ENCODE results near the gene TICRR.

TICRR gene

GRCh38 chr15:89654301-89654761 is 79.1 kb downstream of the TICRR start:
- ChIA-PET CTCF (interaction anchor here (0.5 kb wide), 1 partner anchor 316 kb away, joined by 6 read pairs; no protein-coding TSS in a partner anchor), POLR2A (interaction anchor here (1.3 to 1.6 kb wide), 2 partner anchors 11 to 14 kb away, joined by 4 to 5 read pairs; no protein-coding TSS in a partner anchor)
- TF ChIP-seq ELF4 (IDR thresholded peaks at IDR 0.05) (no peak), SP1 (IDR thresholded peaks at IDR 0.05) (no peak), SUZ12 (IDR thresholded peaks at IDR 0.05) (no peak), L3MBTL2 (conservative IDR thresholded peaks at IDR 0.05) (no peak)
- no peak for DNase-seq (ENCODE audit: extremely low spot score)

- DNase-seq (ENCODE audit: extremely low spot score), result peak; percentile 92
These were observed 79.9 kb downstream of the TICRR start, which contains the start of gene KIF7 for GRCh38 chr15:89654847-89655805. KIF7 (minus strand) TSS chr15:89655467; CDS start chr15:89652930, 2,537 bp downstream.

DNA sequence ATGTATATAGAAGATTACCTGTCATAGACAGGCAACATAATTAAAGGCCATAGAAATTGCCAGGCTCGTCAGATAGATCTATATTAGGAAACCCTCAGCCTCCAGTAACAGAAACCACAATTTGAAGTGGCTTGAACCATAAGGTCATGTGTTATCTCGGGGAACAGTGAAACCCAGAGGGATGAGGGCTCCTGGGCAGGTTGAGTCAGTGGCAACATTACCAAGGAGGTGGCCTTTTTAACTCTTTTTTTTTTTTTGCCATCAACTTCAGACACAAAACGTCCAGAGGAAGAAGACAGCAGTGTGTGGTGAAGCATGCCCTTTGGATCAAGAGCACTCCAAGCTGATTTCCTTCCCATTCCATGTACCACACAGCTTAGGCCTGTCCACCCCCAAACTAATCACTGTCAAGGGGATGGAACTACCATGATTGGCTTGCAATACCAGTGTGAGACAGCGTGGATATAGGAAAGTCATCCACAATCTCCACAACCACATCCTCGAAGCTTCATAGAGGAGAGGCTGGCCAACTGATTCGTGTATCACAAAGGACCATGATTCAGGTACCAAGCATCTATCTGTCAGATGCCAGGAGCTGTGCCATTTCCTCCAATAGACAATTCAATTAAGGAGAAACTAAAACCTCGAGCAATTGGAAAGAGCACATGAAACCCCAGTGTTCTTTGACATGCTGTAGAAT is 81.0 kb downstream of the TICRR start:
- TF ChIP-seq CTBP1 (IDR thresholded peaks at IDR 0.05; ENCODE audit: borderline replicate concordance) (no peak), ARNT (IDR thresholded peaks at IDR 0.05) (no peak), NFRKB (IDR thresholded peaks at IDR 0.05) (no peak), FOXK2 (IDR thresholded peaks at IDR 0.05) (no peak), ZNF384 (IDR thresholded peaks at IDR 0.05) (no peak), L3MBTL2 (conservative IDR thresholded peaks at IDR 0.05) (no peak), SP1 (IDR thresholded peaks at IDR 0.05) (no peak), FOXM1 (IDR thresholded peaks at IDR 0.05; ENCODE audit: borderline replicate concordance) (no peak), SUZ12 (IDR thresholded peaks at IDR 0.05) (no peak), FOXA1 (IDR thresholded peaks at IDR 0.05) (no peak)
- DNase-seq (ENCODE audit: extremely low spot score), result no peak
- ChIA-PET POLR2A (interaction anchor here (0.8 to 1.2 kb wide), 2 partner anchors 10 to 81 kb away, joined by 4 read pairs; partner anchors contain the start of gene TICRR), CTCF (interaction anchor here (3.4 kb wide), 1 partner anchor 9 kb away, joined by 12 read pairs; no protein-coding TSS in a partner anchor)

More at GRCh38 chr15:89654847-89655805, 79.9 kb downstream of the TICRR start, which contains the start of gene KIF7:
- CTCF ChIA-PET, result interaction anchor here (0.5 kb wide), 1 partner anchor 315 kb away, joined by 6 read pairs; no protein-coding TSS in a partner anchor
- POLR2A ChIA-PET, result interaction anchor here (1.3 to 1.6 kb wide), 2 partner anchors 10 to 13 kb away, joined by 4 to 5 read pairs; no protein-coding TSS in a partner anchor
- TF ChIP-seq, protein P1, sequence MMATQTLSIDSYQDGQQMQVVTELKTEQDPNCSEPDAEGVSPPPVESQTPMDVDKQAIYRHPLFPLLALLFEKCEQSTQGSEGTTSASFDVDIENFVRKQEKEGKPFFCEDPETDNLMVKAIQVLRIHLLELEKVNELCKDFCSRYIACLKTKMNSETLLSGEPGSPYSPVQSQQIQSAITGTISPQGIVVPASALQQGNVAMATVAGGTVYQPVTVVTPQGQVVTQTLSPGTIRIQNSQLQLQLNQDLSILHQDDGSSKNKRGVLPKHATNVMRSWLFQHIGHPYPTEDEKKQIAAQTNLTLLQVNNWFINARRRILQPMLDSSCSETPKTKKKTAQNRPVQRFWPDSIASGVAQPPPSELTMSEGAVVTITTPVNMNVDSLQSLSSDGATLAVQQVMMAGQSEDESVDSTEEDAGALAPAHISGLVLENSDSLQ (IDR thresholded peaks at IDR 0.05), result peak; percentile 63
- TF ChIP-seq CTBP1 (IDR thresholded peaks at IDR 0.05; ENCODE audit: borderline replicate concordance), result no peak
- peak; percentile 42; the same call in 1 of the 2 replicates for TF ChIP-seq L3MBTL2 (conservative IDR thresholded peaks at IDR 0.05)
- TF ChIP-seq FOXA1 (IDR thresholded peaks at IDR 0.05), result no peak
- peak; percentile 50; the same call in 1 of the 2 replicates for TF ChIP-seq FOXM1 (IDR thresholded peaks at IDR 0.05; ENCODE audit: borderline replicate concordance)

- CTCF ChIA-PET, result interaction anchor here (0.9 to 3.4 kb wide), 3 partner anchors 11 to 15 kb away, joined by 4 to 12 read pairs (median 11); no protein-coding TSS in a partner anchor
- TF ChIP-seq ZNF384 (IDR thresholded peaks at IDR 0.05), result no peak
- TF ChIP-seq ARNT (IDR thresholded peaks at IDR 0.05), result no peak
- no peak for TF ChIP-seq SP1 (IDR thresholded peaks at IDR 0.05)
- no peak for TF ChIP-seq SUZ12 (IDR thresholded peaks at IDR 0.05)
- TF ChIP-seq CTBP1 (IDR thresholded peaks at IDR 0.05; ENCODE audit: borderline replicate concordance), result no peak
- no peak for TF ChIP-seq L3MBTL2 (conservative IDR thresholded peaks at IDR 0.05)
- TF ChIP-seq NFRKB (IDR thresholded peaks at IDR 0.05), result no peak
- TF ChIP-seq TARDBP (IDR thresholded peaks at IDR 0.05), result no peak
- TF ChIP-seq LEF1 (IDR thresholded peaks at IDR 0.05; ENCODE audit: borderline replicate concordance), result no peak
- TF ChIP-seq, protein P1 (IDR thresholded peaks at IDR 0.05), result no peak
- no peak for TF ChIP-seq ELF4 (IDR thresholded peaks at IDR 0.05)
- no peak for TF ChIP-seq FOXA1 (IDR thresholded peaks at IDR 0.05)
- DNase-seq (ENCODE audit: extremely low spot score), result no peak
- POLR2A ChIA-PET, result interaction anchor here (1.1 to 1.3 kb wide), 2 partner anchors 13 to 83 kb away, joined by 3 to 4 read pairs; partner anchors contain the start of gene TICRR
These were observed 82.5 kb downstream of the TICRR start for GRCh38 chr15:89657686-89658200.

GRCh38 chr15:89659295-89659694 is 84.0 kb downstream of the TICRR start:
- ChIA-PET POLR2A (no interaction called here), CTCF (interaction anchor here (0.8 to 3.4 kb wide), 3 partner anchors 11 to 236 kb away, joined by 3 to 12 read pairs (median 11); no protein-coding TSS in a partner anchor)
- TF ChIP-seq NFRKB (IDR thresholded peaks at IDR 0.05), result no peak
- TF ChIP-seq HDGF (IDR thresholded peaks at IDR 0.05; ENCODE audit: borderline replicate concordance), result no peak
- no peak for TF ChIP-seq ZNF384 (IDR thresholded peaks at IDR 0.05)
- TF ChIP-seq SUZ12 (IDR thresholded peaks at IDR 0.05), result no peak
- DNase-seq (ENCODE audit: extremely low spot score), result no peak

- no peak for DNase-seq (ENCODE audit: extremely low spot score)
- POLR2A ChIA-PET, result no interaction called here
- CTCF ChIA-PET, result no interaction called here
- TF ChIP-seq FOXM1 (IDR thresholded peaks at IDR 0.05; ENCODE audit: borderline replicate concordance) (no peak), CTBP1 (IDR thresholded peaks at IDR 0.05; ENCODE audit: borderline replicate concordance) (no peak), L3MBTL2 (conservative IDR thresholded peaks at IDR 0.05) (no peak), LEF1 (IDR thresholded peaks at IDR 0.05; ENCODE audit: borderline replicate concordance) (no peak), TARDBP (IDR thresholded peaks at IDR 0.05) (no peak), FOXK2 (IDR thresholded peaks at IDR 0.05) (no peak)
- TF ChIP-seq, protein P1 (IDR thresholded peaks at IDR 0.05), result no peak
These were observed 85.3 kb downstream of the TICRR start for GRCh38 chr15:89660556-89660955.
